ENCODE results near the gene NIPAL3.

GRCh38 chr1:24443241-24443656 lies 27.6 kb downstream of the NIPAL3 start:
- TF ChIP-seq CTCF (IDR thresholded peaks at IDR 0.05): no peak
- no peak for TF ChIP-seq POLR2AphosphoS5 (IDR thresholded peaks at IDR 0.05)
- TF ChIP-seq EP300 (IDR thresholded peaks at IDR 0.05): no peak
- no peak for TF ChIP-seq POLR2A (IDR thresholded peaks at IDR 0.05; ENCODE audit: low read depth)

Measured in esophagus muscularis mucosa (tissue), 4 donors.